Activated CD8-positive, alpha-beta memory T cell treated with anti-CD3 and anti-CD28 coated beads, Interleukin-2, amount 10 ng/mL, durations not matched to agents 7 days and 5 days (primary cell): ENCODE data around the gene DDX41. TPM values are rescaled to one million over a fixed set of nuclear protein-coding genes. Genes with fewer than 3 reads are reported as not detected.

Experiments used
- ATAC-seq: fragments of 150-1000 bp; cut with Tn5 transposase; one replicate; pipeline ENCODE4 v1.10.0; 2021; ENCODE audit warnings: moderate library complexity
- CTCF ChIA-PET: fragments of 350-600 bp; sonication (Branson Sonifier 250); formaldehyde crosslinking; loops from one replicate; lab custom pipeline; 2021; ENCODE audit warnings: antibody characterized with exemption; lab: Charles Lee
- DNase-seq: peaks from one replicate; pipeline ENCODE4 v3.0.0-alpha.2; 2020
- H3K27ac Mint-ChIP-seq: one replicate; pipeline ENCODE4 v1.8.0; 2021; ENCODE audit warnings: mild to moderate bottlenecking, mixed read lengths
- H3K27me3 Mint-ChIP-seq: one replicate; pipeline ENCODE4 v1.8.0; 2021; ENCODE audit warnings: mixed read lengths
- H3K36me3 Mint-ChIP-seq: one replicate; pipeline ENCODE4 v1.8.0; 2021; ENCODE audit warnings: mild to moderate bottlenecking, mixed read lengths
- H3K4me1 Mint-ChIP-seq: one replicate; pipeline ENCODE4 v1.8.0; 2021; ENCODE audit warnings: mixed read lengths
- H3K4me3 Mint-ChIP-seq: one replicate; pipeline ENCODE4 v1.8.0; 2021; ENCODE audit warnings: mild to moderate bottlenecking, moderate library complexity, mixed read lengths
- H3K9me3 Mint-ChIP-seq: one replicate; pipeline ENCODE4 v1.8.0; 2022; ENCODE audit warnings: low read depth, mixed read lengths
- total RNA-seq, 2 experiments: library from RNA; stranded (reverse); gene quantifications; one replicate each; pipeline ENCODE4 v1.2.3, GENCODE V29; 2021

Gene DDX41
- total RNA-seq, 2 experiments from 2014 or later = 126 to 130 TPM

DNA sequence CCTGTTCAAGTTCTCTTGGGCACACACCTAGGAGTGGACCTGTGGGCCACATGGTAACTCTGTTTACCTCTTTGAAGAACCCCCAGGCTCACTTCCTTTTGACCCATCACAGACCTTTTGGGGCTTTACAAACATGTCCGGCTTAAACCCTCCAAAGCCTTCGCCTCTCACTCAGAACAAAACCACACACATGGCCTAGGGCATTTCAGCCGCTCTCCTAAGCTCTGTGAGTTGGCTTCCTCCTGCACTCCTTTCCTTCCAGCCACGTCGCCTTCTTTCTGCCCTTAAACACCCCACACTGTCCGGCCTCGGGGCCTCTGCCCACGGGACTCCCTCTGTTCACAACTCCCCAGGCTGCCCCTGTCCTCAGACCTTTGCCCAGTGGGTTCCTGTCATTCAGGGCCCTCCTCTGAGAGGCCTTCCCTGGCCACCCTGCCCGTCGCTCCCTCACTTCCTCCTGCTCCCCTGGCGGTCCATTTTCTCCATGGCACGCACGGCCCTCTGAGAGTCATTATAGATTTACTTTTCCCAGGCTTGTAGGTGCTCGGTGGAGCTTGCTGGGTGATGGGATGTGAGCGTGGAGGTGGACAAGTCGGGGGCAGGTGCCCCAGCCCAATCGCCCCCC lies 9.1 kb downstream of the DDX41 start:
- H3K4me1 Mint-ChIP-seq = peaks cover 2% of the 10 kb centered on the region

DNA sequence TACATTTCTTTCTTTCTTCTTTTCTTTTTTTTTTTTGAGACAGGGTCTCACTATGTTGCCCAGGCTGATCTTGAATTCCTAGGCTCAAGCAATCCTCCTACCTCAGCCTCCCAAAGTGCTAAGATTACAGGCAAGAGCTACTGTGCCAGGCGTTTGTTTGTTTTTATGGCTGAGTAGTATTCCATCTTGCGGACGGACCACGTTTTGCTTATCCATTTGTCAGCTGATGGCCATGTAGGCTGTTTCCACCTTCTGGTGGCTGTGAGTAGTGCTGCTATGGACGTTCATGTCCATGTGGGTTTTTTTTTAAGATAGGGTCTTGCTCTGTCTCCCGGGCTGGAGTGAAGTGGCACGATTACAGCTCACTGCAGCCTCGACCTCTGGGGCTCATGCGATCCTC lies 9.6 kb downstream of the DDX41 start:
- Mint-ChIP-seq H3K4me3 (no peak overlapping the region), H3K9me3 (no peaks in the 10 kb centered on the region), H3K36me3 (peaks cover 6% of the 10 kb centered on the region), H3K27me3 (no peaks in the 10 kb centered on the region), H3K27ac (no peak overlapping the region), H3K4me1 (peaks cover 2% of the 10 kb centered on the region)
- CTCF ChIA-PET = interaction anchor here (0.6 to 1.7 kb wide), 4 partner anchors 10 to 102 kb away, joined by 3 to 4 read pairs (median 3); no protein-coding TSS in a partner anchor
- DNase-seq (no peak), ATAC-seq (no peak)

More for the DNA sequence above, 9.1 kb downstream of the DDX41 start:
- no peak for DNase-seq
- CTCF ChIA-PET = interaction anchor here (1.3 to 1.7 kb wide), 3 partner anchors 14 to 103 kb away, joined by 3 to 4 read pairs (median 3); no protein-coding TSS in a partner anchor
- Mint-ChIP-seq H3K36me3 (peaks cover 7% of the 10 kb centered on the region), H3K27ac (no peak overlapping the region), H3K9me3 (no peaks in the 10 kb centered on the region), H3K27me3 (no peaks in the 10 kb centered on the region), H3K4me3 (no peak overlapping the region)
- no peak for ATAC-seq

GRCh38 chr5:177505075-177505474 lies 11.7 kb downstream of the DDX41 start:
- H3K36me3 Mint-ChIP-seq = peaks cover 2% of the 10 kb centered on the region
- H3K4me1 Mint-ChIP-seq = peaks cover 5% of the 10 kb centered on the region
- H3K9me3 Mint-ChIP-seq = no peaks in the 10 kb centered on the region
- no peak overlapping the region for H3K4me3 Mint-ChIP-seq
- DNase-seq = no peak
- ATAC-seq = no peak
- H3K27ac Mint-ChIP-seq = no peak overlapping the region
- H3K27me3 Mint-ChIP-seq = peaks cover 3% of the 10 kb centered on the region
- CTCF ChIA-PET = interaction anchor here (1.2 to 19.2 kb wide), 4 partner anchors 11 to 115 kb away, joined by 3 to 193 read pairs (median 8); no protein-coding TSS in a partner anchor

- Mint-ChIP-seq H3K4me3 (no peak overlapping the region), H3K36me3 (no peaks in the 10 kb centered on the region), H3K27ac (no peak overlapping the region), H3K9me3 (no peaks in the 10 kb centered on the region), H3K27me3 (peaks cover 10% of the 10 kb centered on the region), H3K4me1 (peaks cover 3% of the 10 kb centered on the region)
- ATAC-seq (no peak), DNase-seq (no peak)
- CTCF ChIA-PET = interaction anchor here (0.9 to 19.2 kb wide), 8 partner anchors 11 to 114 kb away, joined by 3 to 193 read pairs (median 8); partner anchors contain the start of gene DBN1
These were observed 12.4 kb downstream of the DDX41 start for GRCh38 chr5:177504086-177505056.

GRCh38 chr5:177503351-177504085 lies 13.2 kb downstream of the DDX41 start:
- Mint-ChIP-seq H3K4me3 (no peak overlapping the region), H3K9me3 (no peaks in the 10 kb centered on the region), H3K27ac (no peak overlapping the region), H3K27me3 (peaks cover 16% of the 10 kb centered on the region), H3K4me1 (peaks cover 7% of the 10 kb centered on the region), H3K36me3 (no peaks in the 10 kb centered on the region)
- CTCF ChIA-PET = interaction anchor here (0.9 to 19.2 kb wide), 6 partner anchors 10 to 113 kb away, joined by 3 to 193 read pairs (median 46); partner anchors contain the start of gene DBN1
- no peak for DNase-seq
- ATAC-seq = no peak

DNA sequence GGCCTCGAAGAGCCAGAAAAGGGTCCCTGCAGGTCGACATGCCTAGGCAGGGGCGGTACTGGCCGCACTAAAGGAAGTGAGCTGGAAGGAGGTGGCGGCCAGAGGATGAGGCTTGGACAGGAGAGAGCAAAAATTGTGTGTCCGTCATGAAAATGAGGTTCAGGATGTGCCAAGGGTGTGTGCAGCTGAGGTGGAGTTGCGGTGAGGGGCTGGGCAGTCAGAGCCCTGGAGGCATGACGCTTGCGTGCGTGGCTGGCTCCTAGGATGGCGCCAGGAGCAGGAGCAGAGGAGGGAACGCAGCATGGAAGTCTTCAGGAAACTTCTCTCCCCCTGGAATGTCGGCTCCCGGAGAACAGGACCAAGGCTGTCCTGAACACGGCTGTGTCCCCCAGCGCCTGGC lies 13.9 kb downstream of the DDX41 start:
- Mint-ChIP-seq H3K27me3 (peaks cover 21% of the 10 kb centered on the region), H3K36me3 (no peaks in the 10 kb centered on the region), H3K27ac (no peak overlapping the region), H3K9me3 (no peaks in the 10 kb centered on the region), H3K4me1 (peaks cover 12% of the 10 kb centered on the region), H3K4me3 (no peak overlapping the region)
- ATAC-seq = no peak
- DNase-seq = no peak
- CTCF ChIA-PET = interaction anchor here (0.9 to 19.2 kb wide), 12 partner anchors 7 to 389 kb away, joined by 3 to 193 read pairs (median 14); partner anchors contain the start of genes DBN1, DDX41 and DOK3

- Mint-ChIP-seq H3K4me3 (no peak overlapping the region), H3K27ac (no peak overlapping the region), H3K4me1 (peaks cover 14% of the 10 kb centered on the region), H3K9me3 (no peaks in the 10 kb centered on the region), H3K36me3 (no peaks in the 10 kb centered on the region), H3K27me3 (peaks cover 21% of the 10 kb centered on the region)
- CTCF ChIA-PET = interaction anchor here (0.7 to 19.2 kb wide), 31 partner anchors 8 to 430 kb away, joined by 3 to 193 read pairs (median 7); partner anchors contain the start of genes DBN1, DDX41, DOK3 and FAM193B
- no peak for DNase-seq
- no peak for ATAC-seq
These were observed 14.7 kb downstream of the DDX41 start for GRCh38 chr5:177501874-177502678.

DNA sequence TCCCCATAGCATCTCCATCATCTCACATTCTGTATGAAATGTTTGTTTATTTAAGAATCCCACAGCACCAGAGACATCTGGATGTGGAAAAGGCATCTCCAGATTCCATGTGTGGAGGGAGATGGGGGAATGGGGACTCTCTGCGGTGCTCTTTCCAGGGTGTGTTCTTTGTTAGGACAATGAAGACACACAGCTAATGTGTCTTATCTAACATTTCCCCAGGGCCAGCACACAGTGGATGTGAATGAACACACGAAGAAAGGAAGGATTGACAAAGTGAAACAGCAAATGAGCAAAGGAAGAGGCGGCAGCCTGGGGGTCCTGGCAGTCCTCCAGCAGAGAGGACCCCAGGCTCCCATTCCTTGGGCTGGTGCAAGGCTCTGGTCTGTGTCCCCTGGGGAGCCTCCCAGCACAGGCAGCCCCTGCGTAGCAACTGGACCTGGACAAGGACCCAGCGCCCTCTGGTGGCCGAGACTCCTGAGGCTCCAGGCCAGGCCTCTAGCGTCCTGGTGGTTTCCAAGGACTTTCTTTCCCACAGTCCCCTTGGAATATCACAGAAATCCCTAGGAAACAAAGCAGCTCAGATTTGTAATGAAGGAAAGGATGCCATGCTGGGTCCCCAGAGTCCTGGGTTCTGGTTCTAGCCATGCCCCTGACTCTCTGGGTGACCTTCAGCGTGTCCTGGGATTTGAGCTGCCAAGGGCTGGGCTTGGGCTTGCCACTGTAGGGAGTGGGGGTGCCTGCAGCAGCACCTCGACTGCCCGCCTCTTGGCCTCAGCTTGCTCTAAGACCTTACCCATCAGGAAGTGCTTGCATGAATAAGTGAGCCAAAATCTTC lies 15.9 kb downstream of the DDX41 start:
- CTCF ChIA-PET = interaction anchor here (0.6 to 19.2 kb wide), 36 partner anchors 8 to 429 kb away, joined by 3 to 193 read pairs (median 5); partner anchors contain the start of genes DBN1, DDX41, DOK3 and FAM193B
- ATAC-seq (peak; percentile 24), DNase-seq (peak; percentile 88)

DNA sequence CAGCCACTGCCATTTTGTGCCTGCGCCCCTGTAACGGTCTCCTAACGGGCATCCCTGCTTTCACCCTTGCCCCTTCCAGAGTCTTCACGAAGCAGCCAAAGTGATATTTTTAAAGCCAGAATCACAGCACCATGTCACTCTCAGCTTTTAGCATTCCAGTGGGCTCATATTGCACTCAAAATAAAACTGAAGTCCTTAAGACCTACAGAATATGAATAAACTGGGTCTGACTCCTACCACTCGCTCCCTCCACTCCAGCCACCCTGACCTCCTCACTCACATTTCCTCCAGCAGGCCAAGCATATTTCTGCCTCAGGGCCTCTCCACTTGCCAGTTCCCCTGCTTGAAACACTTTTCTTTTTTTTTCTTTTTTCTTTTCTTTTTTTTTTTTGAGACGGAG lies 16.9 kb downstream of the DDX41 start:
- Mint-ChIP-seq H3K36me3 (no peaks in the 10 kb centered on the region), H3K9me3 (no peaks in the 10 kb centered on the region), H3K4me1 (peaks cover 26% of the 10 kb centered on the region), H3K27ac (no peak overlapping the region), H3K4me3 (no peak overlapping the region), H3K27me3 (peaks cover 21% of the 10 kb centered on the region)
- no peak for ATAC-seq
- DNase-seq = no peak
- CTCF ChIA-PET = interaction anchor here (0.8 to 19.2 kb wide), 9 partner anchors 10 to 110 kb away, joined by 3 to 193 read pairs (median 20); partner anchors contain the start of genes DBN1 and DOK3

More for the DNA sequence above, 15.9 kb downstream of the DDX41 start:
- no peak overlapping the region for H3K4me3 Mint-ChIP-seq
- peaks cover 21% of the 10 kb centered on the region for H3K27me3 Mint-ChIP-seq
- no peaks in the 10 kb centered on the region for H3K9me3 Mint-ChIP-seq
- H3K27ac Mint-ChIP-seq = no peak overlapping the region
- peaks cover 17% of the 10 kb centered on the region for H3K4me1 Mint-ChIP-seq
- no peaks in the 10 kb centered on the region for H3K36me3 Mint-ChIP-seq

DNA sequence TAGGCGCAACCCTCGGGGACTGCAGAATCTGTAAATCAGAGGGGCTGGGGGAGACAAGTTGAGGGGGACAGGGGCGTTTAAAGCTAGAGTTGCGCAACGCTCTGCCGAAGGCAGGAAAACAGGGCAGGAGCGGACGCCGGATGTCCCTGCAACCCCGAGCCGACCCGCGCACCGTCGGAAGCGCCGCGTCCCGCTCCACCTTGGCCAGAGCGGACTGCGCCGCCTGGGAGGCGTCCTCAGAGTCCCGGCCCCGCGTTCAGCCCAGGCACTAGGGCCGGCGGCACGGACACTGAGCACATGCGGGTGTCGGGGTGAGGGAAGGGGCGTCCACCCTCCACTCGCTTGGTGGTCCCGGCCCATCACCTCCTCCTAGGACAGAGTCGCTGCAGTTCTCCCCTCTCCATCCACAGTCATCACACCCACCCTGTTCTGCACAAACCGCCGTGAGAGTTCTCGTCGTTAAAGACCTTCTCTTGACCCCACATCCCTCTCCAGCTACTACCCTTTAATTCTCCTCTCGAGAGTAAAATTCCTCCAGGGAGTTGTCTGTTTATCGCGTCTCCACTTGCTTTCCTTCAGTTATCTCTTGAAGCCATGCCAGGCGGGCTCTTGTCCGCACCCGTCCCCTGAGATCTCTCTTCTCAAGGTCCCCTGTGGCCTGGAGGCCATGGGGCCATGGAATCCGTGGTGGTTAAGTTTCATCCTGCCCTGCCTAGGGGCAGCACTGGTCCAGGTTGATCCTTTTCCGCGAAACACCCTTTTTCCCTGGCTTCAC lies 18.6 kb downstream of the DDX41 start:
- CTCF ChIA-PET = interaction anchor here (1.0 to 19.2 kb wide), 10 partner anchors 10 to 195 kb away, joined by 3 to 193 read pairs (median 5); partner anchors contain the start of genes DBN1, PRELID1 and RAB24
- Mint-ChIP-seq H3K27me3 (peaks cover 21% of the 10 kb centered on the region), H3K36me3 (no peaks in the 10 kb centered on the region), H3K9me3 (no peaks in the 10 kb centered on the region), H3K4me3 (peak overlapping the region; percentile 82), H3K27ac (peak overlapping the region; percentile 72), H3K4me1 (peaks cover 39% of the 10 kb centered on the region)
- peak; percentile 25 for ATAC-seq
- DNase-seq = peak; percentile 67
